ENCODE measurements around the gene KMT2B. TPM values are rescaled to one million over a fixed set of nuclear protein-coding genes. Genes with fewer than 3 reads are reported as not detected.

The KMT2B gene
- total and polyA plus RNA-seq, 8 donors = 8.3 to 92.4 (median 18.9) TPM

DNA sequence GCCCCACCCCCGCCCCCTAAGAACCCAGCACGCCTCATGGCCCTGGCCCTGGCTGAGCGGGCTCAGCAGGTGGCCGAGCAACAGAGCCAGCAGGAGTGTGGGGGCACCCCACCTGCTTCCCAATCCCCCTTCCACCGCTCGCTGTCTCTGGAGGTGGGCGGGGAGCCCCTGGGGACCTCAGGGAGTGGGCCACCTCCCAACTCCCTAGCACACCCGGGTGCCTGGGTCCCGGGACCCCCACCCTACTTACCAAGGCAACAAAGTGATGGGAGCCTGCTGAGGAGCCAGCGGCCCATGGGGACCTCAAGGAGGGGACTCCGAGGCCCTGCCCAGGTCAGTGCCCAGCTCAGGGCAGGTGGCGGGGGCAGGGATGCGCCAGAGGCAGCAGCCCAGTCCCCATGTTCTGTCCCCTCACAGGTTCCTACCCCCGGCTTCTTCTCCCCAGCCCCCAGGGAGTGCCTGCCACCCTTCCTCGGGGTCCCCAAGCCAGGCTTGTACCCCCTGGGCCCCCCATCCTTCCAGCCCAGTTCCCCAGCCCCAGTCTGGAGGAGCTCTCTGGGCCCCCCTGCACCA is 69.5 kb downstream of the KMT2B start:
- no peak overlapping the region for H3K4me3 ChIP-seq
- peaks cover 5 to 50% (median 35%) of the 10 kb centered on the region in 4 donors for H3K36me3 ChIP-seq
- TF ChIP-seq, protein P1, sequence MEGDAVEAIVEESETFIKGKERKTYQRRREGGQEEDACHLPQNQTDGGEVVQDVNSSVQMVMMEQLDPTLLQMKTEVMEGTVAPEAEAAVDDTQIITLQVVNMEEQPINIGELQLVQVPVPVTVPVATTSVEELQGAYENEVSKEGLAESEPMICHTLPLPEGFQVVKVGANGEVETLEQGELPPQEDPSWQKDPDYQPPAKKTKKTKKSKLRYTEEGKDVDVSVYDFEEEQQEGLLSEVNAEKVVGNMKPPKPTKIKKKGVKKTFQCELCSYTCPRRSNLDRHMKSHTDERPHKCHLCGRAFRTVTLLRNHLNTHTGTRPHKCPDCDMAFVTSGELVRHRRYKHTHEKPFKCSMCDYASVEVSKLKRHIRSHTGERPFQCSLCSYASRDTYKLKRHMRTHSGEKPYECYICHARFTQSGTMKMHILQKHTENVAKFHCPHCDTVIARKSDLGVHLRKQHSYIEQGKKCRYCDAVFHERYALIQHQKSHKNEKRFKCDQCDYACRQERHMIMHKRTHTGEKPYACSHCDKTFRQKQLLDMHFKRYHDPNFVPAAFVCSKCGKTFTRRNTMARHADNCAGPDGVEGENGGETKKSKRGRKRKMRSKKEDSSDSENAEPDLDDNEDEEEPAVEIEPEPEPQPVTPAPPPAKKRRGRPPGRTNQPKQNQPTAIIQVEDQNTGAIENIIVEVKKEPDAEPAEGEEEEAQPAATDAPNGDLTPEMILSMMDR (IDR thresholded peaks at IDR 0.05) = no peak
- TF ChIP-seq EP300 (IDR thresholded peaks at IDR 0.05) (no peak), POLR2AphosphoS5 (IDR thresholded peaks at IDR 0.05) (no peak), POLR2A (IDR thresholded peaks at IDR 0.05) (no peak)
- no peaks in the 10 kb centered on the region for H3K9me3 ChIP-seq
- no peak overlapping the region for H3K27ac ChIP-seq
- intact Hi-C loops (cut with DNase I; ENCODE audit: low total_unique reads) = no loop called here
- H3K4me1 ChIP-seq = no peaks in the 10 kb centered on the region
- WGBS, 5 donors = 87 to 98% (median 96%) methylated on average over 8 to 15 of the region's 15 CpGs
- no peak for DNase-seq
- H3K27me3 ChIP-seq = peaks cover 0 to 2% (median 0%) of the 10 kb centered on the region in 3 donors

Other genes starting within 250 kb of the KMT2B start
- not detected for gene KRTDAP, start 227.5 kb upstream of the KMT2B start, total RNA-seq
- gene KRTDAP, start 227.5 kb upstream of the KMT2B start, polyA plus RNA-seq = 1 to 10 TPM in 2 of 3 donors, not detected in 1; 2.3 to 3.0 TPM
- 10 to 100 TPM in 2 of 5 donors, 1 to 10 TPM in 2, not detected in 1; 4.9 to 36.9 (median 20.2) TPM for gene DMKN, start 204.4 kb upstream of the KMT2B start, total RNA-seq
- gene DMKN, start 204.4 kb upstream of the KMT2B start, polyA plus RNA-seq = 100 to 1,000 TPM in 1 of 3 donors, 10 to 100 TPM in 2; 76.7 to 139 (median 83.6) TPM
- gene SBSN, start 189.7 kb upstream of the KMT2B start, total RNA-seq = not detected
- gene SBSN, start 189.7 kb upstream of the KMT2B start, polyA plus RNA-seq = 10 to 100 TPM in 1 of 3 donors, 1 to 10 TPM in 1, not detected in 1; 1.1 to 29.2 TPM
- gene GAPDHS, start 184.5 kb upstream of the KMT2B start, total RNA-seq = not detected
- not detected for gene GAPDHS, start 184.5 kb upstream of the KMT2B start, polyA plus RNA-seq
- gene TMEM147, start 172.4 kb upstream of the KMT2B start, total RNA-seq = 100 to 1,000 TPM in 1 of 5 donors, 10 to 100 TPM in 3, 1 to 10 TPM in 1; 7.0 to 121 (median 57.6) TPM
- gene TMEM147, start 172.4 kb upstream of the KMT2B start, polyA plus RNA-seq = 100 to 1,000 TPM in 1 of 3 donors, 10 to 100 TPM in 2; 63.4 to 131 (median 77.4) TPM
- gene ATP4A, start 154.3 kb upstream of the KMT2B start, total RNA-seq = 100 to 1,000 TPM in 4 of 5 donors, 1 to 10 TPM in 1; 9.8 to 890 (median 236) TPM
- 100 to 1,000 TPM; 257 to 357 (median 345) TPM for gene ATP4A, start 154.3 kb upstream of the KMT2B start, polyA plus RNA-seq
- not detected for gene PMIS2, start 131.8 kb upstream of the KMT2B start, total RNA-seq
- not detected for gene PMIS2, start 131.8 kb upstream of the KMT2B start, polyA plus RNA-seq
- 10 to 100 TPM in 1 of 5 donors, 1 to 10 TPM in 4; 4.1 to 23.2 (median 4.9) TPM for gene HAUS5, start 105.3 kb upstream of the KMT2B start, total RNA-seq
- 10 to 100 TPM in 1 of 3 donors, 1 to 10 TPM in 2; 4.4 to 17.0 (median 5.6) TPM for gene HAUS5, start 105.3 kb upstream of the KMT2B start, polyA plus RNA-seq
- gene RBM42, start 89.0 kb upstream of the KMT2B start, total RNA-seq = 100 to 1,000 TPM in 1 of 5 donors, 10 to 100 TPM in 4; 26.6 to 133 (median 46.9) TPM
- 10 to 100 TPM; 56.5 to 60.8 (median 58.6) TPM for gene RBM42, start 89.0 kb upstream of the KMT2B start, polyA plus RNA-seq
- gene ETV2, start 76.3 kb upstream of the KMT2B start, total RNA-seq = 10 to 100 TPM in 1 of 5 donors, under 1 TPM in 1, not detected in 3; 0.55 to 11.7 TPM
- 1 to 10 TPM; 4.5 to 6.3 (median 6.1) TPM for gene ETV2, start 76.3 kb upstream of the KMT2B start, polyA plus RNA-seq
- gene COX6B1, start 69.7 kb upstream of the KMT2B start, total RNA-seq = 100 to 1,000 TPM; 198 to 680 (median 373) TPM
- 1,000 to 10,000 TPM; 1,105 to 1,293 (median 1,217) TPM for gene COX6B1, start 69.7 kb upstream of the KMT2B start, polyA plus RNA-seq
- gene UPK1A, start 51.5 kb upstream of the KMT2B start, total RNA-seq = not detected
- under 1 TPM in 1 of 3 donors, not detected in 2; 0.08 TPM for gene UPK1A, start 51.5 kb upstream of the KMT2B start, polyA plus RNA-seq
- 1 to 10 TPM in 1 of 5 donors, not detected in 4; 8.2 TPM for gene ZBTB32, start 13.4 kb upstream of the KMT2B start, total RNA-seq
- under 1 TPM in 2 of 3 donors, not detected in 1; 0.43 to 0.46 TPM for gene ZBTB32, start 13.4 kb upstream of the KMT2B start, polyA plus RNA-seq
- 10 to 100 TPM in 2 of 5 donors, 1 to 10 TPM in 3; 3.6 to 36.8 (median 9.0) TPM for gene IGFLR1, start 24.4 kb downstream of the KMT2B start, total RNA-seq
- 10 to 100 TPM in 1 of 3 donors, 1 to 10 TPM in 2; 6.4 to 15.6 (median 9.8) TPM for gene IGFLR1, start 24.4 kb downstream of the KMT2B start, polyA plus RNA-seq
- 10 to 100 TPM; 11.4 to 98.0 (median 57.1) TPM for gene U2AF1L4, start 27.4 kb downstream of the KMT2B start, total RNA-seq
- 10 to 100 TPM; 27.6 to 53.0 (median 44.8) TPM for gene U2AF1L4, start 27.4 kb downstream of the KMT2B start, polyA plus RNA-seq
- 10 to 100 TPM in 3 of 5 donors, 1 to 10 TPM in 1, not detected in 1; 9.3 to 58.0 (median 32.2) TPM for gene PSENEN, start 27.6 kb downstream of the KMT2B start, total RNA-seq
- gene PSENEN, start 27.6 kb downstream of the KMT2B start, polyA plus RNA-seq = 100 to 1,000 TPM in 1 of 3 donors, 10 to 100 TPM in 2; 49.2 to 101 (median 51.0) TPM
- 10 to 100 TPM in 3 of 5 donors, 1 to 10 TPM in 2; 2.3 to 26.5 (median 17.9) TPM for gene LIN37, start 30.6 kb downstream of the KMT2B start, total RNA-seq
- 10 to 100 TPM; 21.5 to 44.9 (median 29.2) TPM for gene LIN37, start 30.6 kb downstream of the KMT2B start, polyA plus RNA-seq
- gene HSPB6, start 39.0 kb downstream of the KMT2B start, total RNA-seq = 100 to 1,000 TPM in 3 of 5 donors, 10 to 100 TPM in 2; 25.0 to 492 (median 209) TPM
- gene HSPB6, start 39.0 kb downstream of the KMT2B start, polyA plus RNA-seq = 10 to 100 TPM; 45.0 to 84.9 (median 71.5) TPM
- gene PROSER3, start 40.2 kb downstream of the KMT2B start, total RNA-seq = 10 to 100 TPM in 4 of 5 donors, 1 to 10 TPM in 1; 5.9 to 61.3 (median 36.5) TPM
- gene PROSER3, start 40.2 kb downstream of the KMT2B start, polyA plus RNA-seq = 1 to 10 TPM; 3.6 to 6.7 (median 4.5) TPM
- 10 to 100 TPM in 4 of 5 donors, 1 to 10 TPM in 1; 5.1 to 73.6 (median 25.4) TPM for gene ARHGAP33, start 57.6 kb downstream of the KMT2B start, total RNA-seq
- gene ARHGAP33, start 57.6 kb downstream of the KMT2B start, polyA plus RNA-seq = 1 to 10 TPM; 1.4 to 8.0 (median 6.9) TPM
- gene PRODH2, start 94.8 kb downstream of the KMT2B start, total RNA-seq = not detected
- under 1 TPM in 1 of 3 donors, not detected in 2; 0.23 TPM for gene PRODH2, start 94.8 kb downstream of the KMT2B start, polyA plus RNA-seq
- gene NPHS1, start 134.5 kb downstream of the KMT2B start, total RNA-seq = 10 to 100 TPM in 1 of 5 donors, 1 to 10 TPM in 1, under 1 TPM in 1, not detected in 2; 0.37 to 17.9 (median 5.4) TPM
- under 1 TPM; 0.10 to 0.61 (median 0.25) TPM for gene NPHS1, start 134.5 kb downstream of the KMT2B start, polyA plus RNA-seq
- under 1 TPM in 2 of 5 donors, not detected in 3; 0.43 to 0.73 TPM for gene KIRREL2, start 138.9 kb downstream of the KMT2B start, total RNA-seq
- under 1 TPM in 2 of 3 donors, not detected in 1; 0.56 to 0.65 TPM for gene KIRREL2, start 138.9 kb downstream of the KMT2B start, polyA plus RNA-seq
- 10 to 100 TPM in 4 of 5 donors, 1 to 10 TPM in 1; 5.3 to 76.5 (median 18.8) TPM for gene APLP1, start 150.6 kb downstream of the KMT2B start, total RNA-seq
- 10 to 100 TPM; 12.5 to 31.3 (median 18.1) TPM for gene APLP1, start 150.6 kb downstream of the KMT2B start, polyA plus RNA-seq
- 10 to 100 TPM in 3 of 5 donors, 1 to 10 TPM in 1, not detected in 1; 6.6 to 42.0 (median 17.6) TPM for gene NFKBID, start 182.5 kb downstream of the KMT2B start, total RNA-seq
- 1 to 10 TPM; 2.4 to 7.1 (median 3.3) TPM for gene NFKBID, start 182.5 kb downstream of the KMT2B start, polyA plus RNA-seq
- gene HCST, start 184.5 kb downstream of the KMT2B start, total RNA-seq = 10 to 100 TPM in 1 of 5 donors, 1 to 10 TPM in 1, not detected in 3; 5.0 to 12.5 TPM
- gene HCST, start 184.5 kb downstream of the KMT2B start, polyA plus RNA-seq = 10 to 100 TPM in 1 of 3 donors, 1 to 10 TPM in 2; 8.2 to 11.3 (median 9.2) TPM
- 10 to 100 TPM in 2 of 5 donors, 1 to 10 TPM in 1, not detected in 2; 9.4 to 72.3 (median 14.1) TPM for gene TYROBP, start 190.3 kb downstream of the KMT2B start, total RNA-seq
- 100 to 1,000 TPM in 1 of 3 donors, 10 to 100 TPM in 2; 38.4 to 106 (median 87.2) TPM for gene TYROBP, start 190.3 kb downstream of the KMT2B start, polyA plus RNA-seq
- gene LRFN3, start 218.4 kb downstream of the KMT2B start, total RNA-seq = 10 to 100 TPM in 2 of 5 donors, 1 to 10 TPM in 2, under 1 TPM in 1; 0.73 to 48.1 (median 4.0) TPM
- 1 to 10 TPM; 2.0 to 6.7 (median 2.6) TPM for gene LRFN3, start 218.4 kb downstream of the KMT2B start, polyA plus RNA-seq